Esophagus mucosa (tissue), 1 donor: ENCODE results near the gene PRRG1. TPM values are rescaled to one million over a fixed set of nuclear protein-coding genes. Genes with fewer than 3 reads are reported as not detected.
"Not testable (repeated sequence)": the region's sequence is repeated elsewhere in the genome, so short reads cannot be mapped to it uniquely, and the experiment has no call there.

Experiments
- ATAC-seq: fragments of 200-7000 bp; cut with Tn5 transposase; one replicate; pipeline ENCODE4 v1.9.1; 2020
- total RNA-seq: library from RNA; stranded (reverse); gene quantifications from one replicate; pipeline ENCODE4 v1.2.4, GENCODE V29; 2023
- donor health status: DM: yes; HTN: yes; CAD: no.

The PRRG1 gene
- total RNA-seq, 1 donor from 2014 or later: 6.9 TPM

GRCh38 chrX:37472836-37473235 is 123.7 kb downstream of the PRRG1 start:
- ATAC-seq: no peak

GRCh38 chrX:37474478-37474877 is 125.3 kb downstream of the PRRG1 start:
- no peak for ATAC-seq

GRCh38 chrX:37476571-37477170 is 127.5 kb downstream of the PRRG1 start:
- ATAC-seq: no peak

- not testable (repeated sequence) for ATAC-seq
Measured at GRCh38 chrX:37484335-37484734, 135.2 kb downstream of the PRRG1 start.

- no peak for ATAC-seq
Measured at GRCh38 chrX:37485429-37485828, 136.3 kb downstream of the PRRG1 start.

GRCh38 chrX:37487271-37487670 is 138.1 kb downstream of the PRRG1 start:
- ATAC-seq: no peak

GRCh38 chrX:37488323-37488722 is 139.2 kb downstream of the PRRG1 start:
- no peak for ATAC-seq

- no peak for ATAC-seq
Measured at GRCh38 chrX:37491686-37492085, 142.5 kb downstream of the PRRG1 start.

- ATAC-seq: not testable (repeated sequence)
Measured at GRCh38 chrX:37495760-37496159, 146.6 kb downstream of the PRRG1 start.

GRCh38 chrX:37497126-37497525 is 148.0 kb downstream of the PRRG1 start:
- ATAC-seq: not testable (repeated sequence)

- ATAC-seq: not testable (repeated sequence)
Measured at GRCh38 chrX:37498323-37498722, 149.2 kb downstream of the PRRG1 start.

- not testable (repeated sequence) for ATAC-seq
Measured at GRCh38 chrX:37499649-37500048, 150.5 kb downstream of the PRRG1 start.

GRCh38 chrX:37504991-37505390 is 155.8 kb downstream of the PRRG1 start:
- no peak for ATAC-seq

Other genes with a start within 250 kb of the PRRG1 start
- 2.6 TPM for gene LANCL3, start 222.3 kb downstream of the PRRG1 start, total RNA-seq